DMS79 (cell line): ENCODE results near the gene SPATA31C1.
"Not testable (repeated sequence)": the region's sequence is repeated elsewhere in the genome, so short reads cannot be mapped to it uniquely, and the experiment has no call there.

Experiments
- DNase-seq: peaks from one replicate; lab custom pipeline; 2025; lab: John Stamatoyannopoulos, UW

Gene SPATA31C1

GRCh38 chr9:87917662-87918061 is at the start of gene SPATA31C1:
Gene SPATA31C1, plus strand, starts transcription at chr9:87917962.
- DNase-seq: not testable (repeated sequence)

GRCh38 chr9:87868175-87868574 is 49.6 kb upstream of the SPATA31C1 start:
- DNase-seq: no peak

DNA sequence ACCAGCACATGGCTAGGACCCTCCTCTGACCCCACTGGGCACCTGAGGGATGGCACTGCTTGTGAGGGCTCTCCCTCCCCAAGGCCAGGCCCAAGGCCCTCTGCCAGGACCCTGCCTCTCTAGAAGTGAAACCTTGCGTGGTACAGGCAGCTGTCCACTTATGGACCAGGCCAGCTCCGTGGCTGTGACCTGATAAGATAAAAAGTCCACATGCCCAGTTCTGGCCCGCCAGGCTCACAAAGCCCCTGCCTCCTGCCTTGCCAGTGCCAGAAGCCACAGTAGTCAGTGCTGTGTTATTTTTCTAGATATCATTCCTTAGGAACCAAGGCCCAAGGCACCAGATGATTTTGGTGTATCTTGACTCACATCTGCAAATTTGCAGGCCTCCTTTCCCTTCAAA is 49.1 kb upstream of the SPATA31C1 start:
- DNase-seq: no peak

DNA sequence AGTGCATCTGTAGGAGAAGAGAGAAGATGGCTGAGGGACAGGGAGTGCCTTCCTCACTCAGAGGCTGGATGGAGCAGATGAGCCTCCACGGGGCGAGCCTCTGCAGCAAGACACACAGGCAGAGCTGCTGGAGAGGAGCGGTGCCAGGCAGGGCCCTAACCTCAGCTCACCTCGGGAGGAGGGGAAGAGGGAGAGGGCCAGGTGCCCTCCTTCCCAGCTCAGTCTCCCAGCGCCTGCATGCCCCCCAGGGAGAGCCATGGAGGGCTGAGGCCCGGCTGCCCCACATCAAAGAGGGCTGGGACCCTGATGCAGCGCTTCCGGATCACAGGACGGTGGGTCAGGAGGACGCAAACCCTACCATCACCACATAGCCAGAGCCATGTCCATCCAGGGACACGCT is 48.7 kb upstream of the SPATA31C1 start:
- no peak for DNase-seq

GRCh38 chr9:87871425-87872078 is 46.2 kb upstream of the SPATA31C1 start:
- DNase-seq: no peak

- no peak for DNase-seq
These were observed 45.6 kb upstream of the SPATA31C1 start for GRCh38 chr9:87872079-87872624.

DNA sequence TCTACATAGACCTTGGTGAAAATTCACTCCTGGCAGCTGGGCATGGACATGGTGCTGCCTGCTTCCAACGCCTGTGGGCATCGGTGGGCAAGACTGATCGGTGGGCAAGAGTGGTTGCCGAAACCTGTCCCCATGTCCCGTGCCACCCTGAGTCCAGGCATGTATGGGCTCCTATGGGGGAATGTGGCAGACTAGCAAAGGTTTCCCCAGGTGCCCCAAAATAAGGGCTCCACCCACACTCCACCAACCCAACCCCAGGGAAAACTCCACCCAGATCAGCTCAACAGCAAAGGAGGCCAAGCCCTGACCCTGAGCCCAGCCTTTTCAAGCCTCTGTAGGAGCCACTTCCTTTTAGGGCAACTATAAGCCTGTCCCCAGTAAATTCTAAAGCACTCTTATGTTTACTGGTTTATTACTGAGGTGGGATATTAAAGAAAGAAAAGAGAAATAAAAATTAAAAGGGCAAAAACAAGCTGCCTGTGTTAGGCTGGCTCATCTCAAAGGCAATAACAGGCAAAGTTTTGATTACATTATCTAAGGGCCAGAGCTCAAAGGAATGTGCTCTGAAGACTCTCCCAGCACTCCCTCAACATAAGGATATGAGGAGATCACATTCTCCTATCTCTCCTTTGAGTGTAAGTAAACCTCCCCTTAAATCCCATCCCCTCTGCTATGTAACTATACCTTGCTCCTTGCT is 44.0 kb upstream of the SPATA31C1 start:
- no peak for DNase-seq

GRCh38 chr9:87874304-87874623 is 43.5 kb upstream of the SPATA31C1 start:
- no peak for DNase-seq

GRCh38 chr9:87875060-87875459 is 42.7 kb upstream of the SPATA31C1 start:
- no peak for DNase-seq

- no peak for DNase-seq
These were observed 41.8 kb upstream of the SPATA31C1 start for GRCh38 chr9:87875831-87876545.

DNA sequence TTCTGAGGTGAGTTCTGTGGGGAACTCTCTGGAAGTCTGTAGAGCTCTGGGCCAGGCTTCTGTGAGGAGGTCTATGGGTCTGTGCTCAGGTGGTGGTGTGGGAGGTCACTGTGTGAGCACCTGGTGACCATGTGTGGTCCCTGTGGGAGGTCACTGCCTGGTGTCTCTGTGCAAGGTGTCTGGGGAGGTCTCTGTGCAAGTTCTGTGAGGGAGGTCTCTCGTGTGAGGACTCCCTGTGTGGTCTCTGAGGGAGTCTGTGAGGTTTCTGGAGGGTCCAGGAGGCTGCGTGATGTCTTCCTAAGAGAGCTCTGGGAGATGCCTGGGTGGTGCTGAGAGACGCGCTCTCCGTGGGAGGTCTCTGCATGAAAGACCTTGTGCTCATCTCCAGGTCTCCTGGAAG is 41.1 kb upstream of the SPATA31C1 start:
- no peak for DNase-seq

- DNase-seq: no peak
These were observed 38.7 kb upstream of the SPATA31C1 start for GRCh38 chr9:87878989-87879511.

DNA sequence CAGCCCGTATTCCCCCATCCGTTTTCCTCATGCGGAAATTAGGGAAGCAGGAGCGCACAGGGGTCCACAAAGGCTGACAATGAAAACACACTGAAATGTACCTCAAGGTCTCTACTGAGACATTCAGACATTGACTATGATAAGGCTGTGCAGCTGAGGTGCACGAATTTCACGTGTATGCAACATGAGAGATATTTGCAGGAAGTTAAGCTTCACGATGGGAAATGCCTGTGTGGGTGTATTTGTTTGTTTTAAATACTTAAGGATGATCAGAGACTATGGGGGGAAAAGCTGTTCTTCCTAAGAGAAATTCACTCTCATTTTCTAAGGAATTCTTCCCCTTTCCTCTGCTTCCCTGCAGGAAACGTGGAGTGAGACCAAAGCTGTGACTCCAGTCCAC is 37.6 kb upstream of the SPATA31C1 start:
- no peak for DNase-seq

GRCh38 chr9:87880683-87881082 is 37.1 kb upstream of the SPATA31C1 start:
- DNase-seq: no peak

DNA sequence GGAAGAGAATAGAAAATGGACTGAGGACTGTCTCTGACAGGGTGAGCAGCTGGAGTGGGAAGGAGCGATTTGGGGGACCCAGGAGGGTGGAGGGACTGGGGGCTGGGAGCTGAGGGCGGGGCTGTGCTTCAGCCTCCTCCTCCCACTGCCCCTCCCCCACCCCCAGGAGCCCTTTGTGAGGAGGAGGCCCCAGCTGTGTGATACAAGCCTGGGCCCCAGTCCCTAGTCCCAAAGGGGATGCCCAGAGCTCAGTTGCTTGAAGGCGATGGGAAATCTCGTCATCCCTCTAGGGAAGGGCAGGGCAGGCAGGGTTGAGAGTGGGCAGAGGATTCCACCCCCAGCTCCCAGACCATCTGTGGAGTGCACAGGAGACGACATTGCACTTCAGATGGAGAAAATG is 35.1 kb upstream of the SPATA31C1 start, which contains the start of gene SPATA31E1:
Gene SPATA31E1 (plus strand): TSS at position 251 of the 400 bp plus-strand sequence. CDS start 15 bp downstream, at position 266.
- DNase-seq: no peak

- no peak for DNase-seq
These were observed 34.5 kb upstream of the SPATA31C1 start for GRCh38 chr9:87883274-87883673.

- no peak for DNase-seq
These were observed 33.8 kb upstream of the SPATA31C1 start for GRCh38 chr9:87883990-87884389.

DNA sequence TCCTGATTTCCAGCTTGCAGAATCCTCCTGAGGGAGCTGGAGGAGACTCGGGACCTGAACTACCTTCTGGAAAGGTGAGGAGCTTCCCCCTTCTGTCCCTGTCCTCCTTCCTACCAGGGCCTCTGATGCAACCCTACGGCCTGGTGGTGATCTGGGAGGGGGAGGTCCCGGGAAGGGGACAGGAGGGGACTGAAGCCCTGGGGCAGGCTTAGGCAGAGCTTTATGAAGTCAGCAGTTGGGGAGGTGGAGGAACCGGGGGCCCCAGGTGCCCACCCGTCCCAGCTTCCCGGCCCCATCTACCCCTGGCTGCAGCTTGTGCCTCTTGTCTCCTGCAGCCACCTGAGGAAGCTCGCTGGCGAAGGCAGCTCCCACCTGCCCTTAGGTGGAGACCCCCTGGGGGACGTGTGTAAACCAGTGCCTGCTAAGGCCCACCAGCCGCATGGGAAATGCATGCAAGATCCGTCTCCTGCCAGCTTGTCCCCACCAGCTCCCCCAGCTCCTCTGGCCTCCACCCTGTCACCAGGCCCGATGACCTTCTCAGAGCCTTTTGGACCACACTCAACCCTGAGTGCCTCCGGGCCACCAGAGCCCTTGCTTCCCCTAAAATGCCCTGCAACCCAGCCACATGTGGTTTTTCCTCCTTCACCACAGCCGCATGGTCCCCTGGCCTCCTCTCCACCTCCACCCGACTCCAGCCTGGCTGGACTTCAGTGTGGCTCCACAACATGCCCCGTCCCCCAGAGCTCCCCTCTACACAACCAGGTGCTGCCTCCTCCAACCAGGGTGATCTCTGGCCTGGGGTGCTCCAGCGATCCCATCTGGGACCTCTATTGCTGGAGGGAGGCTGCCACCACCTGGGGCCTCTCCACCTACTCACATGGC is 32.9 kb upstream of the SPATA31C1 start:
- DNase-seq: no peak

DNA sequence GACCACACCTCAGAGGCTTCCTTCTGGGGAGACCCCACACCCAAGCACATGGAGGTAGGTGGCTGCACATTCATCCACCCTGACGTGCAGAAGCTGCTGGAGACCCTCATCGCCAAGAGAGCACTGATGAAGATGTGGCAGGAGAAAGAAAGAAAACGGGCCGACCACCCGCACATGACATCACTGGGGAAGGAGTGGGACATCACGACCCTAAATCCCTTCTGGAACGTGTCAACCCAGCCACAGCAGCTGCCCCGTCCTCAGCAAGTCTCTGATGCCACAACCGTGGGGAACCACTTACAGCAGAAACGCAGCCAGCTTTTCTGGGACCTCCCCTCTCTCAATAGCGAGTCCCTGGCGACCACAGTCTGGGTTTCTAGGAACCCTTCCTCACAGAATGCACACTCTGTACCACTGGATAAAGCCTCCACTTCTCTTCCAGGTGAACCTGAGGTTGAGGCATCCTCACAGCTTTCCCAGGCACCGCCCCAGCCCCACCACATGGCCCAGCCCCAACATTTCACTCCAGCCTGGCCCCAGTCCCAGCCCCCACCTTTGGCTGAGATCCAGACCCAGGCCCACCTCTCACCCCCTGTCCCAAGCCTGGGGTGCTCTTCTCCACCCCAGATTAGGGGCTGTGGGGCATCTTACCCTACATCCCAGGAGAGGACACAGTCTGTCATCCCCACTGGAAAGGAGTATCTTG is 32.1 kb upstream of the SPATA31C1 start:
- DNase-seq: no peak

- no peak for DNase-seq
These were observed 31.4 kb upstream of the SPATA31C1 start for GRCh38 chr9:87886210-87886932.
